ENCODE measurements around the gene GIMAP1. TPM values are rescaled to one million over a fixed set of nuclear protein-coding genes. Genes with fewer than 3 reads are reported as not detected.

The GIMAP1 gene
- total RNA-seq, 1 experiment from 2014 or later, result not detected

DNA sequence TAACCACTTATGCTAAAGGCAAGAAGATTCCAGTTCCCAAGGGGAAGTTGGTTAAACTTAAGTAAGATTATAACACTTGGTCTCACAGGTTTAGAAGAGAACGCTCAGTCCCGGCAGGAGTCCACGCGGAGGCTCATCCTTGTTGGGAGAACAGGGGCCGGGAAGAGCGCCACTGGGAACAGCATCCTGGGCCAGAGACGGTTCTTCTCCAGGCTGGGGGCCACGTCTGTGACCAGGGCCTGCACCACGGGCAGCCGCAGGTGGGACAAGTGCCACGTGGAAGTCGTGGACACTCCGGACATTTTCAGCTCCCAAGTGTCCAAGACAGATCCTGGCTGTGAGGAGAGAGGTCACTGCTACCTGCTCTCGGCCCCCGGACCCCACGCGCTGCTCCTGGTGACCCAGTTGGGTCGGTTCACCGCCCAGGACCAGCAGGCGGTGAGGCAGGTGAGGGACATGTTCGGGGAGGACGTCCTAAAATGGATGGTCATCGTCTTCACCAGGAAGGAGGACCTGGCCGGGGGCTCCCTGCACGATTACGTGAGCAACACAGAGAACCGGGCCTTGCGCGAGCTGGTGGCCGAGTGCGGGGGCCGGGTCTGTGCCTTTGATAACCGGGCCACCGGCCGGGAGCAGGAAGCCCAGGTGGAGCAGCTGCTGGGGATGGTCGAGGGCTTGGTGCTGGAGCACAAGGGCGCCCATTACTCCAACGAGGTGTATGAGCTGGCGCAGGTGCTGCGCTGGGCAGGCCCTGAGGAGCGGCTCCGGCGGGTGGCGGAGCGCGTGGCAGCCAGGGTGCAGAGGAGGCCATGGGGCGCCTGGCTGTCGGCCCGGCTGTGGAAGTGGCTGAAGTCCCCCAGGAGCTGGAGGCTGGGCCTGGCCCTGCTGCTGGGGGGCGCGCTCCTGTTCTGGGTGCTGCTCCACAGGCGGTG lies 3.8 kb downstream of the GIMAP1 start:
- no peak for DNase-seq (ENCODE audit: low spot score)
- in situ Hi-C loops (cut with HindIII; ENCODE audit: low sequenced_read_pairs), result no loop called here

DNA sequence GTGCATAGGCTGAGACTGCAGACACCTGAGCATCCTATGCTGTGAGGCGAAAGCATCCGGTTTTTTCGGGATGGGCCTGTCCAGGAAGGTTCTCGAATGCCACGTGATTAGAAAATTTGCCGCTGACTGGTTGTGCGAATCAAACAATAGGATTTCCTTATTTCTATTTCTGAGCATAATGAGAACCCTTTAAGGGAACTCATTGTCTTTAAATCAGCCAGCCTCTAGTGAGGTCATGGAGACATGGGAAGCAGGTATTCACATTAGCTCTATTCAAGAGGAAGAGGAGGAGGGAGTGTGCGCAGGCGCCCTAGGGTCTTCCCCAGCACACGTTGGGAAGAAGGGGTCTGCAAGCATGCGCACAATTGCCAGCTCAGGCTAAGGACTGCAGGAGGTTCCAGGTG lies 5.6 kb downstream of the GIMAP1 start:
- in situ Hi-C loops (cut with HindIII; ENCODE audit: low sequenced_read_pairs), result no loop called here

DNA sequence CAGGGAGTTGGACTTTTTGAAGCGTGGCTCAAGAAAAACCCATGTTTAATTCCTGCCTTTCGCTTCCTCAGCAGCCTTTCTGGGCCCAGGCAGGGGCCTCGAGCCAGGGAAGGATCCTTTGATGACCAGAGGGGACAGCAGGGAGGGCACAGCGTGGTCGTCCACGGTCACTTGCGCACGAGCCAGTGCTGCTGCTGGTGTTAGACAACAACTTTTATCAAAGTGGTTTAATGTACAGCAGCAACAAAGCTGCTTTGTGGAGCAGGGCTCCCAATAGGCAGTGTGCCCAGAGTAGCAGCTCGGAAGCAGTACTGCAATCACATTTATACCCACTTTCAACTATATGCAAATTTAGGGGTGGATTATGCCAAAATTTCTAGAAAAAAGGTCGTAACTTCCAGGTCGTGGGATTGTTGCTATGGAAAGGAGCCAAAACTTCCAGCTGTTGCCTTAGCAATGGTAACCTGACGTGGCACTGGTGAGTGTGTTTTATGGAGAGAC lies 6.1 kb downstream of the GIMAP1 start:
- DNase-seq (ENCODE audit: low spot score), result no peak
- in situ Hi-C loops (cut with HindIII; ENCODE audit: low sequenced_read_pairs), result no loop called here

More for the DNA sequence above, 5.6 kb downstream of the GIMAP1 start:
- DNase-seq (ENCODE audit: low spot score), result no peak

DNA sequence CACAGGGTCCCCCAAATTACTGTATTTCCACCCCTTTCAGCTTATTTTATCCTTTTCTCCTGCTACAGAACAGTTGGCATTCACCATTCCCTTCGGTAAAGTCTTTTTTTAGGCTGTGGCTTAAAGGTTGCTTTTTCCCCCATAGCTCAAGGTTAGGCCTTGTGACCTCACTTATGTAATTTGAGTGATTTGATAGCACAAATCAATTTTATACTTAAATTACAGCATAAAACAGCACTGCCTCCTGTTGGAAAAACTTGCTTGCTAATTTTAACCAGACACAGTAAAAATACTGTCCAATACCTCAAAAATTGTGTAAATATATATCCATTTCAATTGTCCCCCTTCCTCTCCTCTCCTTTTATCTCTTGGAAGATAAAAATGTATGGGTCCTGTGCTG lies 7.1 kb downstream of the GIMAP1 start:
- no peak for DNase-seq (ENCODE audit: low spot score)
- in situ Hi-C loops (cut with HindIII; ENCODE audit: low sequenced_read_pairs), result no loop called here

DNA sequence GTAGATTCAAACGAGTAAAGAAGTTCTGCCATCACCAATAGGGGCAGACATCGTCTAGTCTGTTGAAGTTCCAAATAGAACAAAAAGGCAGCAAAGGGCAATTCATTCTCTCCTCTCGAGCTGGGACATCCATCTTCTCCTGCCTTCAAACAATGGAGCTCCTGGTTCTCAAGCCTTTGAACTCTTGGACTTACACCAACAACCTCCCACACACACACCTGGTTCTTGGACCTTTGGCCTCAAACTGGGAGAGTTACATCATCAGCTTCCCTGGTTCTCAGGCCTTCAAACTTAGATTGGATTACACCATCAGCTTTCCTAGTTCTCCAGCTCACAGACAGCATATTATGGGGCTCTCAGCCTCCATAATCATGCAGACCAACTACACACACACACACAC lies 11.0 kb downstream of the GIMAP1 start:
- no peak for DNase-seq (ENCODE audit: low spot score)
- in situ Hi-C loops (cut with HindIII; ENCODE audit: low sequenced_read_pairs), result no loop called here

DNA sequence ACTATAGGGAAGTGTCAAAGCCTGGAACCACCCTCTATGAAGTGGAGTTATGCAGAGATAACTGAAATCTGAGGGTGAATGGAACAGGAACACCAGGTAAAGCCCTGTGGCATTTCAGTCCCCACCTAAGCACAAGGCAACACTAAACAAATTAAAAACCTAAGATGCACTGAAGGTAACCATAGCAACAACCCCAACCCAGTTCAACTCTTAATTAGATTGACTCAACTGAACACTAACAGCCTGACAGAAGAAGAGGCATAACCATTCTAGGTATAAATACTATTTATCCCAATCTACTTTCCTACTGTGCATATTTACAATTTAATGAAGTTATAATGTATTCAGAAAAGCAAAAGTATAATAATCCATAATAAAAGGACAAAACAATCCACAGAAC lies 11.6 kb downstream of the GIMAP1 start:
- in situ Hi-C loops (cut with HindIII; ENCODE audit: low sequenced_read_pairs), result no loop called here
- no peak for DNase-seq (ENCODE audit: low spot score)

DNA sequence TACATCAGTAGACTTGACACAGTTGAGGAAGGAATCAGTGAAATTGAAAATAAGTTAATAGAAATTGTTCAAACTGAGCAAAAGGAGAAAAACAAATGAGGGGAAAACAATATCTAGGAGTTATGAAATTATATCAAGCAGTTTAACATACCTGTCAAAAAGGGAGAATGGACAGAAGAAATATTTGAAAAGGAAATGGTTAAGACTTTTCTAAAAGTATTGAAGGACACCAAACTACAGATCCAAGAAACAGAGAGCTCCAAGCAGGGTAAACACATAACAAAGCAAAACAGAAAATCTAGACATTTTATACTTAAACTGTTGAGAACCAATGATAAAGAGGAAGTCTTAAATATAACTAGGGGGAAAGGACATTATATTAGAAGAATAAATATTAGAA lies 12.2 kb downstream of the GIMAP1 start:
- in situ Hi-C loops (cut with HindIII; ENCODE audit: low sequenced_read_pairs), result no loop called here
- DNase-seq (ENCODE audit: low spot score), result no peak

DNA sequence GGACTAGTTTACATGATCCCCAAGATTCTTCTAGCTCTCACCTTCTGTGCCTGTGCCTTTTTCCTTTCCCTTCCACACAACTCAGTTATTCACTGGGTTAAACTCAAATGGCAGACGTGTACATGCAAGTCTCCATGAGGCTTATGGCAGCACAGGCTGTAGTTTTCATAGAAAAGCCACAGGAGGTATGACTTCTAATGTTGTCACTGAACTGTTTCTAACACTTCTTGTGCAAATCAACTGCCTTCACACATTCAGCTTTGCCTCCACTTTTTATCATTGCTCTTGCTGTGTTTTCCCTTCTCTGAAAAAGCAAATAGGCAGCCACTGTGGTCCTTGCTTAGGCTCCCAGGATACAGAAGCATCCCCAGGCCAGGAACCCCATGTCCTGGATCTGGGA lies 15.5 kb downstream of the GIMAP1 start:
- in situ Hi-C loops (cut with HindIII; ENCODE audit: low sequenced_read_pairs), result no loop called here
- no peak for DNase-seq (ENCODE audit: low spot score)

DNA sequence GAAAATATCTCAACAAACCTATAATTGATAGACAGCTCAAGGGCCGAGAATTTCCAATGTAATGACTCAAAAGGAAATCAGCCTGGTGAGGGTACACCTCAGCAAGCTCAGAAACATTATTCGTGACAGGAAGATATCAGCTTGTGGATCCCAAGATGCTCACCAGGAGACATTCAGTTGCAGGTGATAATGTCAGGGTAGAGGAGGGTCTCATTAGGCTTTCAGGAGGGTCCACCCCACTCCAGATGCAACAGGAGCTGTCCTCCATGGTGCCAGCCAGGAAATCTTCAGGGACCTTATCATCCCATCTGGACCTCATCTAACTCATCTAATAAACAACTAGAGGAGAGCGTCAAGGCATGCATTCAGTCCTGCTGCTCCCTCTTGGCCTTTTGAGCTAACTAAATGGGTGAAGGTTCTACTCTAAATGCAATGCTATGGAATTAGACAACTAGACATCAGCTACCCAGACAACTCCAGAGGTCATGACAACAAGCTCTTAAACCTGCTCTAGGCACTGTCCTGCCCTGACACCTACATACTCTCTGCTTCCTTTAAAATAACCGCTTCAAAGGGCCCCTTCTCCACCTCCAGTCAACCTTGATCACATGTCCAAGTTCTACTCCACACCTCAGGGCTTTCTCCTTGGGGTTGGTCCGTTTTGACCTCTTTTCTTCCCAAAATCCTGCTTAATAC lies 16.5 kb downstream of the GIMAP1 start:
- DNase-seq (ENCODE audit: low spot score), result no peak
- in situ Hi-C loops (cut with HindIII; ENCODE audit: low sequenced_read_pairs), result no loop called here

DNA sequence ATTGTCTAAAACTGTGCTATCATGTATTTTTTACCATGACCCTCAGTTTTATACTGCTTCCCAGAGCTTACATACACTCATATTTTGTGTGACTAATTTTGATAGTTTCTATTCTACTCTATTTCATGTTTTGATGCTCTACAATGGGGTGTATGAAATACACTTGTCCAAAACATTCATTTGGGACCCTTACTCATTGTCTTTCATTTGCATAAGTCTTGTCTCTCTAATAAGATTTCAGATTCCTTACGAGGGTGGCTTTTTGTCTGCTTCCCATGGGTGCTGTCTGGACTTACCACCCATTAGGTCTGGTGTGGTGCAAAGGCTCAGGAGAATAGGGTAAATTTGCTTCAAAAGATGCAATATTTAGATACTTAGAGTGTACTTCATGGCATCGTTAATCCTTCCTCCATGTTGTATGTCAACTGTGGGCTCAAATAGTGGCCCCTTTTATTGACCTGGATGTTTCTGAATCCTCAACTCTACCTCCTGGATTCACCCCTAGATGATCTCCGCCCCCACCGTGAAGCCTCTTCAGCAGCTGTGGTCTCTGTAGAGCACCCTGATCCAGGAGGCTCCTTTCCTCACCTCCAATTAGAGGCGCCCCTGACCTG lies 17.2 kb downstream of the GIMAP1 start:
- DNase-seq (ENCODE audit: low spot score), result no peak
- in situ Hi-C loops (cut with HindIII; ENCODE audit: low sequenced_read_pairs), result no loop called here

DNA sequence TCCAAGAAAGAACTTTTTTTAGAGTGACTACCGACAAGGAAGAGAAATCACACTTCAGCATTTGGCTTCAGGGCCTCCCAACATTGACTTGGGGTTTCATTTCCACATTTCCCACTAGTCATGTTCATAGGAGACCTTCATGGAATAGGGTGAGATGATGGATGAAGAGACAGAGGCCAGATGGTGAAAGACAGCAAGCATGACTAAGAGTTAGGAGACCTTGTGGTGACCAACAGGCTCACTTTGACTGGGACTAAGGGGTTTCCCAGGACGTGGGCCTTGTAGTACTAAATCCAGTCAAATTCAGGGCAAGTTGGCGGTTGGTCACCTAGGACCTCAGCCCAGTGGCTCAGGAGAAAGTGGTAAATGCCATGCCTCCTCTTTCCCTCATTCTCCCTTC lies 17.8 kb downstream of the GIMAP1 start:
- in situ Hi-C loops (cut with HindIII; ENCODE audit: low sequenced_read_pairs), result no loop called here
- no peak for DNase-seq (ENCODE audit: low spot score)

DNA sequence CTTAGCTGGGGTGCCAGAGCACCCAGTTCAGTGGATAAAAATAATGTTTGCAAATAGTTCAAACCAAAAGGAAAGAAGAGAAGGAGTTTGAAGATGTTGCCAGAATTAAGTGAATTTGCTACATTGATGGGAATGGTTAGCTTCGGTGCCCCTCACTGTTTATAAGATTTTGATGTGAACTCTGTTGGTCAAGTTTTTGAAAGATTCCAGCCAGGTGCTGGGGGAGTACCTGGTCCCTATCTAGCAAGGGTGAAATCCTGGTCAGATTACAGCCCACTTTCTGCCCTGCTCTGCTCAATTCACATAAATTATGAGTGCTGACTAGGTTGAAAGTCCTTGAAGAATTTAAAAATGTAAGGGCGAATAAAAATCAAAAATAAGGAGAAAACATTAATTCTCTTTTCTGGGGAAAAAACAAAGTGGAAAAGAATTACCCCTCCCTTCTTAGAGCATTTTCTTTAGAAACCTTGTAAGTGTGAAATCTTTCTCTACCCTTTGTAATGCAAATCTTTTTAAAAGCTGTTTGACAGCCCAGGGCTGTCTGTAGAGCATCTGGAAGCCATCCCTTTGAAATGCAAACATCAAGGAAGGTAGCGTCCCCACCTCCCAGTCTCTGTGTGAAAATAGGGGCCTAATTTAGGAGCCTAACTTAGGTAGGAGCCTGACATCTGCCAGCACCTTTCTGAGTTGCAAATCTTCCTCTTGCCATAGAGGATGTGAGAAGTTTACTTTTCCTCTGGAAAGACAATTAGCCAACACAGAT lies 19.4 kb downstream of the GIMAP1 start:
- no peak for DNase-seq (ENCODE audit: low spot score)
- in situ Hi-C loops (cut with HindIII; ENCODE audit: low sequenced_read_pairs), result no loop called here

DNA sequence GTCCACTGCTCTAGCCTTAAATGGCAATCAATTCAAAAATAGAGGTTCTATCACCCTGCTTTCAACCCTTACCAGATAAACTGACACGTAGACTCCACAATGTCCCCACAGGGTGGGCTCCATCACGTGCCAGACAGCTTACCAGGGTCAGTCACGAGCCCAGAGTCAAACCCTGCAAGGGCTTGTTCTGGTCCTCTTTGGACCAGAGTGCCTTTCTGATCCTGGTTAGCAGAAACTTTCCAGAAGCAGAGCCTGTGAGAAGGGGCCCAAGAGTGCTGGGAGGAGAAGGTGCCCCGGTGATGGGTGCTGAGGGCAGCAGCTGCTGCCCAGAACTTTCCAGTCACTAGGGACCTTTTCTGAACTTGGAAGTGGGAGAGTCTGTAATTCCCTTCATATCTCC lies 20.5 kb downstream of the GIMAP1 start:
- in situ Hi-C loops (cut with HindIII; ENCODE audit: low sequenced_read_pairs), result no loop called here
- no peak for DNase-seq (ENCODE audit: low spot score)

DNA sequence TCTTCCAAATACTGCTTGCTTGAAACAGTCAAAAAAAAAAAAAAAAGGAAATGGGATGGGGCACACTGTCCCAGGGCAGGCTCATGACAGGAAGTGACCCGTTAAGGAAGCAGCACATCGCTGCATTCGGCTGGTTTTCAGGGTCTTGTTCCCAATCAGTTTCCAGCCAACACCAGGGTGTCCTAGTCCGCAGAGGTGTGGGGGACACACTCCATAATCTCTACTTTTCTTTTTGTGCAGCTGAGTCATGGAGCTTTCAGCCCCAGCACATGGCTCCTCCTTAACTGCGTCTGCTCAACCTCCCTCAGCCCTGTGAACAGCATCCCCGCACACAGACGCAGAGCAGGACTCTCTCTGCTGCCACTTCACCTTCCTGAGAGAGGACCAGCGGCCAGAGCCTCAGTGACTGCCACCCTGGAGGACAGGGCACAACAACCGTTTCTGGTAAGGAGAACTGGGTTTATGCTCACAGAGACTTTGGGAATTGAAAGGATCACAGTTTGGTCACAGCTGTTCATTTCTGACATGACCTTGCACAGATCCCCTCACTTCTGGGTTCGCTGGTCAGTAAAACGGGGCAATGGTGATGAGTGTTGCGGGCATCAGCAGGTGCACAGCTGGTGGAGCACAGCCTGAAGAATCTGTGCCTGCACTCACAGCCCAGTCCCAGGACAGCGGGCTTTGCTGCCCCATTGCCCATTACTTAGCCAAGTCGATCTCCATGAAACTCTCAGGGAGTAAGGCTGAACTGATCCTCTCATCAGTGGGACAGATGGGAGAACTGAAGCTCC lies 21.0 kb downstream of the GIMAP1 start, which contains the start of gene GIMAP5:
Gene GIMAP5, plus strand, starts transcription at position 154 of the 791 bp plus-strand sequence. CDS start 3,467 bp downstream, outside the sequence.
- in situ Hi-C loops (cut with HindIII; ENCODE audit: low sequenced_read_pairs), result no loop called here
- no peak for DNase-seq (ENCODE audit: low spot score)

DNA sequence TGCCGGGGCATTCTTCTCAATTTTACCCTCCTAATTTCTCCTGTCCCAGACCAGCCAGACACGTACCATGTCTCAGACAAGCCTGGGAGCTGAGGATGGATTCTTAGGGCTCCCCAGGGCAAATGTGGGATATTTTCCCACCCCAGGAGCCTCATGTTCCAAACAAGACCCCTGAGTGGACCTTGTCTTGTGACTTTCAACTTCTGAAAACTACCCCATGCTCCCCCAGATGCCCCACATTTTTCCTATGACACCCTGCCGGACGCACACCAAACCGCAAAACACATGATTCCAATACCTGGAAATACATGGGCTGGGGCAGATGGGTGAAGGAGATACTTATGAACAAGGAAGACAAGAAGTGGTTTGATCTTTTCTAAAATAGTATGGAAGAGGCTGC lies 21.7 kb downstream of the GIMAP1 start:
- in situ Hi-C loops (cut with HindIII; ENCODE audit: low sequenced_read_pairs), result no loop called here
- no peak for DNase-seq (ENCODE audit: low spot score)

DNA sequence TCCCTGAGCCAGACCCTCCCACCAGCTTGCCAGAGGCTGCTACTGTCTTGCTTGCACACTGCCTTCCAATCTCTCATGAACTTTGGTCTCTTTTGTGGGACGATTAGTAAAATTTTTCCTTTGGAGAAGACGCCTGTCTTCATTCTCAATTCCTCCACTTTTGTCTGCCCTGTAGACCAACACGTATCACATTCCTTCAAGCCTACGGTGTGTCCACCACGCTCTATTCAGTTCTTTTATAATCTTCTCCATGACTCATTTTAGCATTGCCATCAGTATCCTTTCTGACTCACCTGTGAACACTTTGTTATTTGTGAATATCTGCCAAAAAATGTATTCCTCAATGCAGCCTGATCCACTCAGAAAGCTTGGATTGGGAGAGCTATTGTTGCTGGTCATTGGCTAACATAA lies 22.2 kb downstream of the GIMAP1 start:
- in situ Hi-C loops (cut with HindIII; ENCODE audit: low sequenced_read_pairs), result no loop called here
- no peak for DNase-seq (ENCODE audit: low spot score)

DNA sequence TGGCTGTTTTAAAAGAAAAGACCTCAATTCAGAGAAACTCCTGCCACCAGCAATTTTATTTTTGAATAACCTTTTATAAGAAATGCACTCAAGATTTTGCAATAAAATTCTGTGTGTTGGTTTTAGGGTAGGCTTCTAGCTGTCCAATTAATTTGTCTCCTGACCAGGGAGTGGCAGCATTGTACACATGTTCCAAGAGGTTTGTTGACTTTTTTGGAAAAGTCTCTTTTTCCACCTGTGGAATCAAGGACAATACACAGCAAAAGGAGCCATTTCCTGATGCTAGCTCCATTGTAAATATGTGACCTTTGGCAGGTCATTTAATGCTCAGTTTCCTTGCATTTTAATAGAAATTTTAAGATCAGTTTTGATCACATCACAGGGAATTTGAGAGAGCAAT lies 22.6 kb downstream of the GIMAP1 start:
- in situ Hi-C loops (cut with HindIII; ENCODE audit: low sequenced_read_pairs), result no loop called here
- no peak for DNase-seq (ENCODE audit: low spot score)

DNA sequence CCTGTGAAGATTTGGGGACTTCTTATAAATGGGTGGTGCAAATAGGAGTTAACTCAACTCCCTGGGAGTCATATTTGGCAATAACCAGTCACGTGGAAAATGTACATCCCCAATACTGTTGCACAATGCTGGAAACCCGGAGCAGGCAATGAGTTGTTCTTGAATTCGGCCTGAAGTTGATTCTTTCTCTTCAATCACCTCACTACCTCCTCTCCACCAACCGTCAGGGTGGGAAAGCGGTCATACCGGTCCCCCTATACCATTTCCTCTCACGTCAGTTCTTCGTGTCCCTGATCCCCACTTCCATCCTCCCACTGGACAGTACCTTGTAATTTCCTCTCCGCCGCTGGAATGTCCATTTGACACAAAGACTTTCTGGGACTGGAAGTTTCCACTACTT lies 23.6 kb downstream of the GIMAP1 start:
- DNase-seq (ENCODE audit: low spot score), result no peak
- in situ Hi-C loops (cut with HindIII; ENCODE audit: low sequenced_read_pairs), result no loop called here

All from G401 (cell line).